Measurements from ENCODE around the gene RELT. TPM values are rescaled to one million over a fixed set of nuclear protein-coding genes. Genes with fewer than 3 reads are reported as not detected.
A peak's percentile ranks its signal among the peaks of the same experiment; 100 is the strongest.

The RELT gene
- total RNA-seq, 1 donor from 2014 or later = 20.9 TPM

- TF ChIP-seq, protein P1, sequence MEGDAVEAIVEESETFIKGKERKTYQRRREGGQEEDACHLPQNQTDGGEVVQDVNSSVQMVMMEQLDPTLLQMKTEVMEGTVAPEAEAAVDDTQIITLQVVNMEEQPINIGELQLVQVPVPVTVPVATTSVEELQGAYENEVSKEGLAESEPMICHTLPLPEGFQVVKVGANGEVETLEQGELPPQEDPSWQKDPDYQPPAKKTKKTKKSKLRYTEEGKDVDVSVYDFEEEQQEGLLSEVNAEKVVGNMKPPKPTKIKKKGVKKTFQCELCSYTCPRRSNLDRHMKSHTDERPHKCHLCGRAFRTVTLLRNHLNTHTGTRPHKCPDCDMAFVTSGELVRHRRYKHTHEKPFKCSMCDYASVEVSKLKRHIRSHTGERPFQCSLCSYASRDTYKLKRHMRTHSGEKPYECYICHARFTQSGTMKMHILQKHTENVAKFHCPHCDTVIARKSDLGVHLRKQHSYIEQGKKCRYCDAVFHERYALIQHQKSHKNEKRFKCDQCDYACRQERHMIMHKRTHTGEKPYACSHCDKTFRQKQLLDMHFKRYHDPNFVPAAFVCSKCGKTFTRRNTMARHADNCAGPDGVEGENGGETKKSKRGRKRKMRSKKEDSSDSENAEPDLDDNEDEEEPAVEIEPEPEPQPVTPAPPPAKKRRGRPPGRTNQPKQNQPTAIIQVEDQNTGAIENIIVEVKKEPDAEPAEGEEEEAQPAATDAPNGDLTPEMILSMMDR (conservative IDR thresholded peaks at IDR 0.05) = no peak
- no peak for DNase-seq (ENCODE audit: low read depth, low spot score)
- Mint-ChIP-seq H3K36me3 (ENCODE audit: low read depth) (peaks cover 25% of the 10 kb centered on the region), H3K4me3 (no peak overlapping the region), H3K27ac (ENCODE audit: unreplicated experiment) (peak overlapping the region; percentile 3), H3K4me1 (peaks cover 36% of the 10 kb centered on the region), H3K9me3 (no peaks in the 10 kb centered on the region), H3K27me3 (ENCODE audit: low read depth) (no peaks in the 10 kb centered on the region)
Measured at GRCh38 chr11:73414977-73415651, 38.9 kb downstream of the RELT start.

DNA sequence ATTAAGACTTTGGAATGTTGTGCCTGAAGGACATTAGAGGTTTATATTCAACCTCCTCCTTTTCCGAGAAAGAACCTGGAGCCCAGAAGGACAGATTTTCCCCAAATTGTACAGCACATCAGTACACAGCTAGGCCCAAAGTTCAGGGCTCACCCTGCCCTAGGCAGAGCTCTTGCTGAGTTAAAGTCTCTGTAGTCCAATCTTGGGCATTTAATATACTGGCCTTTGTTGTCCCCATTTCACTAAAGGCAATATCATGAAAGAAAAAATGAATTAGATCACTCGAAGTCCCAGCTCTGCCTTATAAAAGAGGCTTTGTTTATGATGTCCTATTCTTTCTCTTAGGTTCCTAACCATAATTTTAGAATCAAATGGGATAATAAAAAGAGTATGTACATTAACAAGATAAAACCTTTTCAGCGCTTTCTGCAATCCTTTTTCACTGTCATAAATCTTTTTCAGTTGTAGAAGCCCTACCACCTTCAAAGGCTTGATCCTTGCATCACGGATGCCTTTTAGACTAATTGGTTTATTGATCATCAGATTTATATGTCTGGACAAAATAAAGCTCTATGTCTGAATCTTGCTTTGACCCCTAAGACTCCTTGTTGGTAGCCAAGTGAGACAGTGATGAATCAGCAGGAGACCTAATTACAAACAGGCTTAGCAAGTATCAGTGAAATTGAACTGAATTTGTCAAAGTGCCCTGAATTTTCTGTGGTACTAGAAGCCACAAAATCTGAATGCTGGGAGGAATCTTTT lies 39.8 kb downstream of the RELT start:
- TF ChIP-seq, protein P1 (conservative IDR thresholded peaks at IDR 0.05) = no peak
- H3K4me3 Mint-ChIP-seq = no peak overlapping the region
- H3K9me3 Mint-ChIP-seq = no peaks in the 10 kb centered on the region
- peaks cover 23% of the 10 kb centered on the region for H3K36me3 Mint-ChIP-seq (ENCODE audit: low read depth)
- H3K27ac Mint-ChIP-seq (ENCODE audit: unreplicated experiment) = no peak overlapping the region
- H3K4me1 Mint-ChIP-seq = peaks cover 36% of the 10 kb centered on the region
- DNase-seq (ENCODE audit: low read depth, low spot score) = no peak
- no peaks in the 10 kb centered on the region for H3K27me3 Mint-ChIP-seq (ENCODE audit: low read depth)

- Mint-ChIP-seq H3K27me3 (ENCODE audit: low read depth) (no peaks in the 10 kb centered on the region), H3K27ac (ENCODE audit: unreplicated experiment) (no peak overlapping the region), H3K36me3 (ENCODE audit: low read depth) (peaks cover 19% of the 10 kb centered on the region), H3K9me3 (no peaks in the 10 kb centered on the region), H3K4me1 (peaks cover 34% of the 10 kb centered on the region), H3K4me3 (no peak overlapping the region)
- no peak for DNase-seq (ENCODE audit: low read depth, low spot score)
- TF ChIP-seq, protein P1 (conservative IDR thresholded peaks at IDR 0.05) = no peak
Measured at GRCh38 chr11:73416786-73417185, 40.6 kb downstream of the RELT start.

DNA sequence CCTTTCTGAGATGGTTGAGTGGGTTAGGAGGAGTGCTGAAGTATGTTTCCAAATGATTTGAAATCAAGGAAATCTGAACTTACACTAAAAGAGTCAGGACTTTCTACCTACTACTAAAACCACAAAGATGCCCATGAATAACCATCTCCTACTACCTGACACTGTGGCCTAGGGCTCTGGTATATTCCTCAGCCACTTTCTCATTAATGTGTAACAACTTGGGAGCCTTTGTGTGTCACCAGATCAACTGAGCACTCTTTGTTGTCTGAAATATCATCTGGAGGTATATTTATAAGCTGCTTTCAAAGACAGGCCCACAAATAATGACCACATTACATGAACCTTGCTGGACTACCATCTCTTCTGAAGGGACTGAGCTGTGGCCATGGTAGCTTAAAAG lies 43.9 kb downstream of the RELT start:
- no peak for DNase-seq (ENCODE audit: low read depth, low spot score)
- H3K27ac Mint-ChIP-seq (ENCODE audit: unreplicated experiment) = no peak overlapping the region
- TF ChIP-seq, protein P1 (conservative IDR thresholded peaks at IDR 0.05) = no peak
- H3K4me3 Mint-ChIP-seq = no peak overlapping the region
- peaks cover 15% of the 10 kb centered on the region for H3K4me1 Mint-ChIP-seq
- no peaks in the 10 kb centered on the region for H3K27me3 Mint-ChIP-seq (ENCODE audit: low read depth)
- peaks cover 11% of the 10 kb centered on the region for H3K36me3 Mint-ChIP-seq (ENCODE audit: low read depth)
- H3K9me3 Mint-ChIP-seq = no peaks in the 10 kb centered on the region

DNA sequence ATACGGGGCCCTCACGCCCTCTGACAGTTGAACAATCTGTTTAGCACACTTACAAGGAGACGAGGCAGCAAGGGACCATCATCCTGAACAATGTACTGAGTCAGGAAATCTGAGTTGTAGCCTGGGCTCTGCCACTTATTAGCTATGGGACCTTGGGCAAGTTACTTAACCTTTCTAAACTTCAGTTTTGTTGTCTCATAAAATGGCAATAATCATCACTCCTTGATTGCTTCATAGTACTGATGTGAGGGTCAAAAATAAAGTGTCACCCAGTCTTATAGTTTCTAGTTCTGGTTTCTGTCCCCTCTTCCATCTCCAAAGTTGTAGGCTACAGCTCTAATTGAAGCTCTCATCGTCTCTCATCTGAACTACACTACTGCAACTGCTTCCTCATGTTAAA lies 46.7 kb downstream of the RELT start:
- H3K27me3 Mint-ChIP-seq (ENCODE audit: low read depth) = no peaks in the 10 kb centered on the region
- H3K4me1 Mint-ChIP-seq = peaks cover 9% of the 10 kb centered on the region
- no peak for DNase-seq (ENCODE audit: low read depth, low spot score)
- H3K27ac Mint-ChIP-seq (ENCODE audit: unreplicated experiment) = no peak overlapping the region
- TF ChIP-seq, protein P1 (conservative IDR thresholded peaks at IDR 0.05) = no peak
- H3K36me3 Mint-ChIP-seq (ENCODE audit: low read depth) = peaks cover 5% of the 10 kb centered on the region
- no peaks in the 10 kb centered on the region for H3K9me3 Mint-ChIP-seq
- no peak overlapping the region for H3K4me3 Mint-ChIP-seq

Data from neural crest cell (in vitro differentiated cells).